NCI-H1048 (cell line): ENCODE measurements around the gene STYXL2.

Experiments used
- DNase-seq: peaks from one replicate; lab custom pipeline; 2025; lab: John Stamatoyannopoulos, UW

The STYXL2 gene

DNA sequence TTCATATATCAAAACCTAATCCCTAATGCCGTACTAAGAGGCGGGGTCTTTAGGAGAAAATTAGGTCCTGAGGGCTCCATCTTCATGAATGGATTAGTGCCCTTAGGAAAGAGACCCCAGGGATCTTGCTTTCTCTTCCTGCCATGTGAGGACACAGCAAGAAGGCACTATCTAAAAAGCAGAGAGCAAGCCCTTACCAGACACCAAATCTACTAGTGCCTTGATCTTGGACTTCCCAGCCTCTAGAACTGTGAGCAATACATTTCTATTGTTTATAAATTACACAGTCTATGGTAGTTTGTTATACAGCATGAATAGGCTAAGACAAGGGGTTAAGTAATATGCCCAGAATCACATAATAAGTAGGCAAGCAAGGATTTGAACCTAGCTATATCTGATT is 42.9 kb downstream of the STYXL2 start:
- DNase-seq = no peak

GRCh38 chr1:167137332-167137781 is 43.5 kb downstream of the STYXL2 start:
- no peak for DNase-seq

DNA sequence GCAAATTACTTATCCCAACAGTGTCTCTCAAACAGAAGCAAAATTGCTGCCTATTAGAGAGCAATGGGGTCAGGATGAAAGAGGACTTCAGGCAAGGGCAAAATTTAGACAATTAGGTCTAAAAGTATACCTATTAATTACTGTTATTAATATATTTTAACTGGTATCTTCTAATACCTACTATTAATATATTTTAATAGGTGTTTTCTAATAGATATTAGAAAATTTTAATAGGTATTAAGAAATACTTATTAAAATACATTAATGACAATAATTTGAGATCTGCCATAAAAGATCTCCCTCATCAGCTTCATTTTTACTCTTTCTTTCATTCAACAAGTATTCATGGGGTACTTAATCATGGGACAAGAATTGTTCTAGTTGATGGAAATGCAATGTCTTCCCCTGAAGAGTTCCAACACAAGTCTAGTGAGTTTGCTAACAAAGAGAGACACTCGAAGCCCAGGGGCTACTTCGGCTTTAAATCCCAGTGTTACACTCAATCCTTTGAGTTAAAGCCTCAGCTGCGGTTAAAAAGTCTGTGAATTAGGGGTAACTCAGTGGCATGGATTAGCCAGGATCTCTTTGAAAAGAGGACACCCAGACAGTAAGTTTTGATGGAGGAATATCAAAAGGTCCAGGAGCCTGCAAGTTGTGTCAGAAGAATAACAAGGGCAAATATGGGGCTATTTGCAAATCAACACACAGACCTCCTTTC is 44.1 kb downstream of the STYXL2 start:
- no peak for DNase-seq

DNA sequence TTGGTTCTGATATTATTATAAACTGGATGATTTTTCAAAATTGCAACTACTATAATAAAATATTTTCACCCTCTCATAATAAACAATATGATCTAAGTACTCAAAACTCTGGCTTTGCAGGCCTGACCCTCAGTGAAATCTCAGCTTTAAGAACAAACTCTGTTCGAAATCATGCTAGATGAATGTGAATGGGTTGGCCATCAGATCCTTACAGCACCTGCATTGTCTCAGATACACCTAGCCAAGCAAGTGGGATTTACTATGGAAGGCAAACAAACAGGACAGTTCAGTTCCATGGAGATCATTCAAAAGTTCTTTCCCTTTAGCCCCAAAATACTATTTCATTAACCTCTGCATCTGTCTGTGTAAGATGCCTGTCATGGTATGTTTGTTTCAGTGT is 44.8 kb downstream of the STYXL2 start:
- DNase-seq = no peak

GRCh38 chr1:167141963-167142362 is 48.1 kb downstream of the STYXL2 start:
- no peak for DNase-seq
